Upper lobe of right lung (tissue), 1 donor: ENCODE results near the gene ZNF831. TPM values are rescaled to one million over a fixed set of nuclear protein-coding genes. Genes with fewer than 3 reads are reported as not detected.
A peak's percentile ranks its signal among the peaks of the same experiment; 100 is the strongest.

Experiments
- ATAC-seq: fragments of 200-7000 bp; cut with Tn5 transposase; one replicate; pipeline ENCODE4 v1.9.1; 2020; ENCODE audit warnings: mild to moderate bottlenecking, moderate library complexity
- DNase-seq: peaks from one replicate; pipeline ENCODE4 v3.0.0-alpha.2; 2020
- H3K27ac ChIP-seq: fragments of 200-600 bp; one replicate; pipeline ENCODE4 v1.8.0; 2022
- H3K27me3 ChIP-seq: fragments of 200-600 bp; one replicate; pipeline ENCODE4 v1.8.0; 2022; ENCODE audit warnings: mild to moderate bottlenecking
- H3K36me3 ChIP-seq: fragments of 200-600 bp; one replicate; pipeline ENCODE4 v1.8.0; 2022
- H3K4me1 ChIP-seq: fragments of 200-600 bp; one replicate; pipeline ENCODE4 v1.8.0; 2022
- H3K4me3 ChIP-seq: fragments of 200-600 bp; one replicate; pipeline ENCODE4 v1.8.0; 2022; ENCODE audit warnings: mild to moderate bottlenecking
- H3K9me3 ChIP-seq: fragments of 200-600 bp; one replicate; pipeline ENCODE4 v1.8.0; 2022
- intact Hi-C: fragments of 100-400 bp; cut with DNase I; formaldehyde crosslinking; loops from one replicate; pipeline ENCODE4 v1.11.0; 2022
- total RNA-seq: library from RNA; stranded (reverse); fragmentation: NEBNext Ultra II Directional; extraction: Animal tissue kit (Norgen Biotek cat#: 25700); gene quantifications from one replicate; pipeline ENCODE4 v1.2.1, GENCODE V29; 2021
- TF ChIP-seq, protein P1 (sequence below): fragments of 200-600 bp; IDR thresholded peaks from one replicate; pipeline ENCODE4 v1.8.0; 2022; ENCODE audit warnings: antibody characterized with exemption
- donor health status: DM: no; HTN: yes; CAD: no; lungs with severe emphysema.

ZNF831 gene
- total RNA-seq, 1 donor from 2014 or later, result 1.0 TPM

DNA sequence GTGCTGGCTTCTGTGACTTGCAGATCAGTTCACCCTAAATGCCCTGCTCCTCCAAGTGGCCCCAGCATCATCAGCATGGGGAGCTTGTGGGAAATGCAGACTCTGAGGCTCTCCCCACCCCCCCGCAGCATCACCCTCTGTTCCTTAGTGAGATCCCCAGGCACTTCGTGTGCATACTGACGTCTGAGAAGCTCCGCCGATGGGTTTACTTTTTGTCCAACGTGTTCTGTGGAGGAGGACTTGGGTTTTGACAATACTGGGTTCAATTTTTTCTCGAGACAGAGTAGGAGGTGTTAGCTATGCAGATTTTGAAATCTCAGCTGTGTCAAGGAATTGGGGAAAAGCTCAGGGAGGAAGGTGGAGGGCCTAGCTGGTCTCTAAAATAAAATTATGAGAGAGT, 38.3 kb upstream of the ZNF831 start:
- DNase-seq (no peak), ATAC-seq (no peak)
- intact Hi-C loops, result no loop called here
- Histone ChIP-seq H3K4me3 (no peak overlapping the region), H3K4me1 (no peaks in the 10 kb centered on the region), H3K27ac (no peak overlapping the region), H3K9me3 (no peaks in the 10 kb centered on the region), H3K36me3 (no peaks in the 10 kb centered on the region), H3K27me3 (no peaks in the 10 kb centered on the region)
- TF ChIP-seq, protein P1, sequence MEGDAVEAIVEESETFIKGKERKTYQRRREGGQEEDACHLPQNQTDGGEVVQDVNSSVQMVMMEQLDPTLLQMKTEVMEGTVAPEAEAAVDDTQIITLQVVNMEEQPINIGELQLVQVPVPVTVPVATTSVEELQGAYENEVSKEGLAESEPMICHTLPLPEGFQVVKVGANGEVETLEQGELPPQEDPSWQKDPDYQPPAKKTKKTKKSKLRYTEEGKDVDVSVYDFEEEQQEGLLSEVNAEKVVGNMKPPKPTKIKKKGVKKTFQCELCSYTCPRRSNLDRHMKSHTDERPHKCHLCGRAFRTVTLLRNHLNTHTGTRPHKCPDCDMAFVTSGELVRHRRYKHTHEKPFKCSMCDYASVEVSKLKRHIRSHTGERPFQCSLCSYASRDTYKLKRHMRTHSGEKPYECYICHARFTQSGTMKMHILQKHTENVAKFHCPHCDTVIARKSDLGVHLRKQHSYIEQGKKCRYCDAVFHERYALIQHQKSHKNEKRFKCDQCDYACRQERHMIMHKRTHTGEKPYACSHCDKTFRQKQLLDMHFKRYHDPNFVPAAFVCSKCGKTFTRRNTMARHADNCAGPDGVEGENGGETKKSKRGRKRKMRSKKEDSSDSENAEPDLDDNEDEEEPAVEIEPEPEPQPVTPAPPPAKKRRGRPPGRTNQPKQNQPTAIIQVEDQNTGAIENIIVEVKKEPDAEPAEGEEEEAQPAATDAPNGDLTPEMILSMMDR, result no peak

DNA sequence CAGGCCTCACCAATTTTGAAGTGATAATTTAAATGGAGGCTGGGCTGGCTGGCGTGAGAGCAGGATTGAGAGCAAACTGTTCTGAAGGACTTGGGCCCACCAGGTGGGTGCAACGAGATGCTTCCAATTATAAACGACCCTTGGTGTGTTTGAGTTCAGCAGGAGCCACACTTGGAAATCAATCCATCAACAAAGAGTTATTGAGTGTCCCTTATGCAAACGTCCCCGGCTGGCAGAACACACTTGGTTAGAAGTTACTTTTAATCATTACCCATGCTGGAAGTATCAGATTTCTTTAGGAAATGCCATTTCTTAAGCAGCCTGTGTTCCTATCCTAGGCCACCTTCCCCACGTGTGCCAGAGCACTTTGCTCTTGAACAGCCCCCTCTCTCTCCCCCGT, 37.8 kb upstream of the ZNF831 start:
- no peaks in the 10 kb centered on the region for H3K4me1 ChIP-seq
- TF ChIP-seq, protein P1, result no peak
- H3K9me3 ChIP-seq, result no peaks in the 10 kb centered on the region
- ATAC-seq (no peak), DNase-seq (no peak)
- no peaks in the 10 kb centered on the region for H3K36me3 ChIP-seq
- intact Hi-C loops, result no loop called here
- H3K4me3 ChIP-seq, result no peak overlapping the region
- H3K27ac ChIP-seq, result no peak overlapping the region
- no peaks in the 10 kb centered on the region for H3K27me3 ChIP-seq

DNA sequence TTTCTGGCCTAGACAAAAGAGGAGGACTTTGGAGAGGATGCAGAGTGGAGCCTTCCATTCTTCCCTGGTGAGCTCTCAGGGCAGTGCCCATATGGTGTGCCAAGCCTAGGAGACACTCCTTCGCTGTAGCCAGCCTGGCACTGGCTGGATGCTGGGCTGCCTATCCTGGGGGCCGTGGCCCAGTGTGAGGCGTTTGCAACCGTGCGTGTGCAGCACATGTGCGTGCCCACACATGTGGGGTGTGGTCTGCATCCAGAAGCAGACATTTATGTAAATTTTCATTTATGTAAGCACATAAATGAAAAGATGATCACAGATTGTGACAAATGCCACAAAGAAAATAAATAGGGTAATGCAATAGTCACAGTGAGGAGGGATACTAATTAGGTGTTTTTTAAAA, 35.8 kb upstream of the ZNF831 start:
- DNase-seq, result no peak
- Histone ChIP-seq H3K36me3 (no peaks in the 10 kb centered on the region), H3K27ac (no peak overlapping the region), H3K4me1 (no peaks in the 10 kb centered on the region), H3K9me3 (no peaks in the 10 kb centered on the region), H3K4me3 (no peak overlapping the region), H3K27me3 (no peaks in the 10 kb centered on the region)
- TF ChIP-seq, protein P1, result no peak
- ATAC-seq, result no peak
- intact Hi-C loops, result no loop called here

DNA sequence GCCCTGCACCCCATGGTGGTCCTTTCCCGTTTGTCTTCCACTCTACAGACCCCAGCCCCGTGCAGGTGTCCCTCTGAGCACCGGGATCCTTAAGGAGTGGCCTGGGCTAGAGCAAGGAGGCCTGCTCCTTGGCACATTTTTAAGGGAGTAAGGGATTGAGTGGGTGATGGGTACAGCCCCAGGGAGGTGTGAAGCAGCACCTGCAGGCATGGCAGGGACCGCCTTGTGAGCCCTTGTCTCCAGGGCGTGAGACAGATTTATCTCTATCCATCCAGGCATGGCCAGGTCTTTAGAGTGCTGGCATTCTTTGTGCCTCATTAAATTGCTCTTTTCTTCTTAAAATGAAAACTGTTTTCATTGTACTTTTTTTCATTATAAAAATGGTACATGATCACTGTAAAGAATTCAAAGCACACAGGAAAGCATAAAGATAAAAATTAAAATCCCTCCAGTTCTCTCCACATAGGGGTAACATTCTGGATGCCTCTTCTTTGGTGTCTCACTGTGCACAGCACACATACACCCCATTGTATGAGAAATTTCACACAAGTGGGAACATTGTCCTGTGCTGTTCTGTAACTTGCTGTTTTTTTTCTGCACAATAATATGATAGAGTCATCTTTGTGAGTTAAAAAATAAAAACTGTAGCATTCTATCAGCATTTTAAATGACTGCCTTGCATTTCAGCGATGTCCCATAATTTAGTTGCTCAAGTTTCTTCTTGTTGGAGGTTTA, 31.9 kb upstream of the ZNF831 start:
- ATAC-seq (no peak), DNase-seq (no peak)
- H3K4me3 ChIP-seq, result no peak overlapping the region
- H3K27me3 ChIP-seq, result no peaks in the 10 kb centered on the region
- no peak overlapping the region for H3K27ac ChIP-seq
- no peaks in the 10 kb centered on the region for H3K4me1 ChIP-seq
- no peaks in the 10 kb centered on the region for H3K36me3 ChIP-seq
- TF ChIP-seq, protein P1, result no peak
- H3K9me3 ChIP-seq, result no peaks in the 10 kb centered on the region
- intact Hi-C loops, result no loop called here

DNA sequence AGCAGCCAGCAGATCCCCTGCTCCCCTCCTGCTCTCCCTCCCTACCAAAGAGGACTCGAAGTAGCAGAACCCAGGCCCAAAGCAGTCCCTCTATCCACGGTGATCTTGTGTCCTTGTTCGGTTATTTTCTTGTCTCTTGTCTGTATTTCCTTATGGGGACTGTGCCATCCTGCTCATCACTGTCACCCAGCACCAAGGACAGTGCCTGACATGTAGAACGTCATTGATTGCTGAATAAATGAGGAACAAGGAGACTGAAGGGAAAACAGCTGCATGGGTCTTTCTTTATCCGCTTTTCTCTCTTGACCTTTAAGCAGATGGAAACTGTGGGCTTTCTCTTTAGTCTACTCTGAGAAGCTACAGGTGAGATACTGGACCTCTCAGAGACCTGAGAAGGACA, 29.4 kb upstream of the ZNF831 start:
- no peaks in the 10 kb centered on the region for H3K36me3 ChIP-seq
- no peak overlapping the region for H3K27ac ChIP-seq
- ATAC-seq, result no peak
- DNase-seq, result peak; percentile 1
- H3K9me3 ChIP-seq, result no peaks in the 10 kb centered on the region
- intact Hi-C loops, result no loop called here
- no peak overlapping the region for H3K4me3 ChIP-seq
- TF ChIP-seq, protein P1, result no peak
- H3K4me1 ChIP-seq, result no peaks in the 10 kb centered on the region
- no peaks in the 10 kb centered on the region for H3K27me3 ChIP-seq

DNA sequence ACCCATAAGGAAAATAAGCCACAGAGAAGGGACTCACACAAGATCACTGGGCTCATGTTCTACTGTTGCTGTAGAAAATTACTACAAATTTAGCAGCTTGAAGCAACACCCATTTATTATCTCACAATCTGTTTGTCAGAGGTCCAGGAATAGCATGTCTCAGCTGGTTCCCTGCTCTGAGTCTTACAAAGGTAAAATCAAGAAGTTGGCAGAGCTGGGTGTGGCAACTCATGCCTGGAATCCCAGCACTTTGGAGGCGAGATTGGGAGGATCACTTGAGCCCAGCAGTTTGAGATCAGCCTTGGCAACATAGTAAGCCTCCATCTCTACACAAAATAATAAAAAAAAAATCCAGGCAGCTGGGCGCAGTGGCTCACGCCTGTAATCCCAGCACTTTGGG, 28.5 kb upstream of the ZNF831 start:
- ATAC-seq (no peak), DNase-seq (no peak)
- Histone ChIP-seq H3K36me3 (no peaks in the 10 kb centered on the region), H3K4me1 (no peaks in the 10 kb centered on the region), H3K9me3 (no peaks in the 10 kb centered on the region), H3K27ac (no peak overlapping the region), H3K27me3 (no peaks in the 10 kb centered on the region), H3K4me3 (no peak overlapping the region)
- TF ChIP-seq, protein P1, result no peak
- intact Hi-C loops, result no loop called here
